ENCODE measurements around the gene NWD2. TPM values are rescaled to one million over a fixed set of nuclear protein-coding genes. Genes with fewer than 3 reads are reported as not detected.

The NWD2 gene
- total RNA-seq, 1 experiment from 2014 or later: not detected

GRCh38 chr4:37487668-37488067 lies 243.1 kb downstream of the NWD2 start:
- Histone ChIP-seq H3K9ac (ENCODE audit: extremely low read depth, insufficient read length, low read length) (no peak overlapping the region), H2BK20ac (ENCODE audit: low read depth, low read length, poor library complexity, severe bottlenecking) (no peak overlapping the region), H3K23ac (ENCODE audit: insufficient read length, low read depth, low read length) (no peak overlapping the region), H3K18ac (ENCODE audit: insufficient read length, low read depth, low read length) (no peak overlapping the region), H3K27ac (ENCODE audit: insufficient read length, low read depth, low read length) (no peak overlapping the region), H2BK120ac (ENCODE audit: low read depth, low read length, poor library complexity, severe bottlenecking) (no peak overlapping the region), H2AK5ac (ENCODE audit: insufficient read length, low read length) (no peak overlapping the region), H3K23me2 (ENCODE audit: insufficient read length, low read depth, low read length, poor library complexity, severe bottlenecking) (no peaks in the 10 kb centered on the region), H3K4ac (ENCODE audit: low read depth, low read length) (no peak overlapping the region), H2BK5ac (ENCODE audit: insufficient read length, low read length) (no peak overlapping the region), H4K20me1 (ENCODE audit: control insufficient read depth, insufficient read depth, insufficient read length) (no peaks in the 10 kb centered on the region), H4K8ac (replicated peaks; ENCODE audit: insufficient read length, low read depth, low read length) (no peak overlapping the region), H3K56ac (ENCODE audit: insufficient read length, low read depth, low read length) (no peak overlapping the region), H3K79me2 (ENCODE audit: insufficient read depth, low read length) (no peaks in the 10 kb centered on the region), H3K4me1 (ENCODE audit: insufficient read depth, low read length) (no peaks in the 10 kb centered on the region), H2AFZ (ENCODE audit: low read length) (no peak overlapping the region), H3K4me2 (ENCODE audit: insufficient read depth, insufficient read length, low read length) (no peak overlapping the region), H4K5ac (ENCODE audit: insufficient read length, low read depth, low read length) (no peak overlapping the region), H3K79me1 (ENCODE audit: insufficient read depth, low read depth, low read length, poor library complexity, severe bottlenecking) (no peaks in the 10 kb centered on the region), H3K14ac (ENCODE audit: insufficient read depth, low read length) (no peak overlapping the region), H3T11ph (ENCODE audit: low read length) (no peak overlapping the region), H2BK12ac (ENCODE audit: insufficient read length, low read depth, low read length) (no peak overlapping the region), H4K91ac (ENCODE audit: insufficient read length, low read depth, low read length) (no peak overlapping the region), H3K27me3 (ENCODE audit: insufficient read depth, low read length) (no peaks in the 10 kb centered on the region), H2BK15ac (ENCODE audit: low read depth, low read length) (no peak overlapping the region), H3K9me3 (ENCODE audit: control insufficient read depth, low read depth, low read length) (no peaks in the 10 kb centered on the region)
- H3K27ac Mint-ChIP-seq: no peak overlapping the region
- DNase-seq: no peak
- H3K4me1 Mint-ChIP-seq: 0 out of 4 replicates have a peak, but pooled peaks cover 0 to 2% of the 10 kb centered on the region in 2 experiments
- H3K4me3 Mint-ChIP-seq: no peak overlapping the region
- H3K27me3 Mint-ChIP-seq (ENCODE audit: low read depth): no peaks in the 10 kb centered on the region; the same call in 1 of the 2 replicates
- H3K36me3 Mint-ChIP-seq (ENCODE audit: insufficient read depth in 1 of 3, low read depth in 3 of 3): peaks cover 0 to 3% (median 0%) of the 10 kb centered on the region in 3 experiments; a peak in 1 of 7 replicates
- peaks cover 0 to 2% of the 10 kb centered on the region in 2 experiments; a peak in 1 of 5 replicates for H3K9me3 Mint-ChIP-seq
- no peak for TF ChIP-seq CTCF (conservative IDR thresholded peaks at IDR 0.05)

Measured in H9 (cell line).